ENCODE results near the gene PRKCA.

The PRKCA gene

GRCh38 chr17:66399441-66399840 lies 97.0 kb downstream of the PRKCA start:
- TF ChIP-seq YY1 (IDR thresholded peaks at IDR 0.05; ENCODE audit: low read depth) (no peak), EGR1 (IDR thresholded peaks at IDR 0.05) (no peak), NFIC (IDR thresholded peaks at IDR 0.05) (no peak), MAX (IDR thresholded peaks at IDR 0.05) (no peak), TEAD4 (IDR thresholded peaks at IDR 0.05) (no peak), CEBPB (IDR thresholded peaks at IDR 0.05) (no peak), ZBTB7A (IDR thresholded peaks at IDR 0.05; ENCODE audit: low read depth) (no peak), USF1 (IDR thresholded peaks at IDR 0.05) (no peak), EP300 (IDR thresholded peaks at IDR 0.05; ENCODE audit: borderline replicate concordance) (no peak), FOXM1 (IDR thresholded peaks at IDR 0.05; ENCODE audit: borderline replicate concordance, low read depth) (no peak), RAD21 (IDR thresholded peaks at IDR 0.05; ENCODE audit: low read depth) (no peak), TAF1 (IDR thresholded peaks at IDR 0.05; ENCODE audit: low read depth) (no peak), CREB1 (IDR thresholded peaks at IDR 0.05; ENCODE audit: low read depth) (no peak), REST (IDR thresholded peaks at IDR 0.05; ENCODE audit: low read depth) (no peak), TCF12 (IDR thresholded peaks at IDR 0.05; ENCODE audit: low read depth) (no peak)

- TF ChIP-seq FOXM1 (IDR thresholded peaks at IDR 0.05; ENCODE audit: borderline replicate concordance, low read depth) (no peak), NFIC (IDR thresholded peaks at IDR 0.05) (no peak), MAX (IDR thresholded peaks at IDR 0.05) (no peak), RAD21 (IDR thresholded peaks at IDR 0.05; ENCODE audit: low read depth) (no peak), USF1 (IDR thresholded peaks at IDR 0.05) (no peak), TAF1 (IDR thresholded peaks at IDR 0.05; ENCODE audit: low read depth) (no peak), ZBTB7A (IDR thresholded peaks at IDR 0.05; ENCODE audit: low read depth) (no peak), EP300 (IDR thresholded peaks at IDR 0.05; ENCODE audit: borderline replicate concordance) (no peak), EGR1 (IDR thresholded peaks at IDR 0.05) (no peak), YY1 (IDR thresholded peaks at IDR 0.05; ENCODE audit: low read depth) (no peak), REST (IDR thresholded peaks at IDR 0.05; ENCODE audit: low read depth) (no peak)
Observed at GRCh38 chr17:66400698-66401097, 98.3 kb downstream of the PRKCA start.

- no peak for TF ChIP-seq CEBPB (IDR thresholded peaks at IDR 0.05)
Observed at GRCh38 chr17:66401364-66401763, 99.0 kb downstream of the PRKCA start.

GRCh38 chr17:66403846-66404556 lies 101.6 kb downstream of the PRKCA start:
- TF ChIP-seq CEBPB (IDR thresholded peaks at IDR 0.05) (no peak), RAD21 (IDR thresholded peaks at IDR 0.05; ENCODE audit: low read depth) (no peak), EP300 (IDR thresholded peaks at IDR 0.05; ENCODE audit: borderline replicate concordance) (no peak), USF1 (IDR thresholded peaks at IDR 0.05) (no peak), FOXM1 (IDR thresholded peaks at IDR 0.05; ENCODE audit: borderline replicate concordance, low read depth) (no peak), TCF12 (IDR thresholded peaks at IDR 0.05; ENCODE audit: low read depth) (no peak), YY1 (IDR thresholded peaks at IDR 0.05; ENCODE audit: low read depth) (no peak), NFIC (IDR thresholded peaks at IDR 0.05) (no peak), CREB1 (IDR thresholded peaks at IDR 0.05; ENCODE audit: low read depth) (no peak), ZBTB7A (IDR thresholded peaks at IDR 0.05; ENCODE audit: low read depth) (no peak), TEAD4 (IDR thresholded peaks at IDR 0.05) (no peak), MAX (IDR thresholded peaks at IDR 0.05) (no peak), EGR1 (IDR thresholded peaks at IDR 0.05) (no peak), REST (IDR thresholded peaks at IDR 0.05; ENCODE audit: low read depth) (no peak), TAF1 (IDR thresholded peaks at IDR 0.05; ENCODE audit: low read depth) (no peak)
